HepG2 (cell line): ENCODE measurements around the gene STK10. TPM values are rescaled to one million over a fixed set of nuclear protein-coding genes. Genes with fewer than 3 reads are reported as not detected.

ENCODE experiments used
- AKAP8 ChIP-seq: sonication (generic); formaldehyde crosslinking; IDR thresholded peaks from 2 replicates; pipeline ENCODE4 v1.5.1; 2020; ENCODE audit warnings: mild to moderate bottlenecking, missing genetic modification reagents
- CEBPG ChIP-seq: IDR thresholded peaks from 2 replicates; pipeline ENCODE4 v1.6.1; 2016
- CHD2 ChIP-seq: IDR thresholded peaks from 2 replicates; pipeline ENCODE4 v1.6.1; 2011; ENCODE audit warnings: low read depth, low read length, improper control_type of control experiment
- EED ChIP-seq: sonication (generic); formaldehyde crosslinking; IDR thresholded peaks from 2 replicates; pipeline ENCODE4 v1.5.0; 2020; ENCODE audit warnings: mild to moderate bottlenecking, missing genetic modification reagents
- ESRRA ChIP-seq: sonication (generic); formaldehyde crosslinking; IDR thresholded peaks from 2 replicates; pipeline ENCODE4 v1.5.1; 2020; ENCODE audit warnings: mild to moderate bottlenecking, low read depth, missing genetic modification reagents
- HCFC1 ChIP-seq: fragments of 150-350 bp; IDR thresholded peaks from 2 replicates; pipeline ENCODE4 v1.6.1; 2014; ENCODE audit warnings: low read depth, low read length
- MAFG ChIP-seq: sonication (generic); formaldehyde crosslinking; IDR thresholded peaks from 2 replicates; pipeline ENCODE4 v1.5.1; 2020; ENCODE audit warnings: mild to moderate bottlenecking, missing genetic modification reagents
- MBD4 ChIP-seq: IDR thresholded peaks from 2 replicates; pipeline ENCODE4 v1.6.1; 2012; ENCODE audit warnings: low read length, inconsistent platforms, borderline replicate concordance
- MED13 ChIP-seq: sonication (generic); formaldehyde crosslinking; IDR thresholded peaks from 2 replicates; pipeline ENCODE4 v1.5.0; 2020; ENCODE audit warnings: missing genetic modification reagents
- NRL ChIP-seq: sonication (generic); formaldehyde crosslinking; IDR thresholded peaks from 2 replicates; pipeline ENCODE4 v1.5.0; 2020; ENCODE audit warnings: missing genetic modification reagents, mild to moderate bottlenecking, moderate library complexity, borderline replicate concordance
- REL ChIP-seq: sonication (generic); formaldehyde crosslinking; conservative IDR thresholded peaks from 2 replicates; pipeline ENCODE4 v1.8.0; 2022; ENCODE audit warnings: mild to moderate bottlenecking, missing genetic modification reagents, moderate library complexity
- XBP1 ChIP-seq: sonication (generic); formaldehyde crosslinking; IDR thresholded peaks from 2 replicates; pipeline ENCODE4 v1.5.0; 2020; ENCODE audit warnings: missing genetic modification reagents
- XRCC5 ChIP-seq: fragments of 200-400 bp; formaldehyde crosslinking; optimal IDR thresholded peaks from 2 replicates; pipeline ENCODE3; 2017; ENCODE audit warnings: mild to moderate bottlenecking, low read length
- ZNF143 ChIP-seq: sonication (generic); formaldehyde crosslinking; IDR thresholded peaks from 2 replicates; pipeline ENCODE4 v1.4.0; 2020; ENCODE audit warnings: missing genetic modification reagents
- ZNF230 ChIP-seq: sonication (generic); formaldehyde crosslinking; IDR thresholded peaks from 2 replicates; pipeline ENCODE4 v1.4.0; 2020; ENCODE audit warnings: mild to moderate bottlenecking, missing genetic modification reagents
- ZNF326 ChIP-seq: sonication (generic); formaldehyde crosslinking; IDR thresholded peaks from 2 replicates; pipeline ENCODE4 v1.4.0; 2020; ENCODE audit warnings: missing genetic modification reagents, borderline replicate concordance
- ZNF777 ChIP-seq: sonication (generic); formaldehyde crosslinking; IDR thresholded peaks from 2 replicates; pipeline ENCODE4 v1.4.0; 2020; ENCODE audit warnings: missing genetic modification reagents
- ZNF879 ChIP-seq: sonication (generic); formaldehyde crosslinking; IDR thresholded peaks from 2 replicates; pipeline ENCODE4 v1.8.1; 2023; ENCODE audit warnings: missing genetic modification reagents
- polyA plus RNA-seq, 8 experiments: library from polyadenylated mRNA; depleted of rRNA in 3 of 8; stranded (reverse) in 7 of 8; unstranded in 1 of 8; fragments of >200 nt; fragmentation: Illumina TruSeq in 4 of 8; extraction: Trizol in 4 of 8; gene quantifications; 2 replicates each; pipeline versions ENCODE4 v1.2.1 to v1.2.3, GENCODE V29; 2011 to 2016; ENCODE audit warnings: low read depth in 4 of 8, missing spikeins in 1 of 8, mixed read lengths in 1 of 8; ENCODE audit not compliant: insufficient read depth in 1 of 8
- total RNA-seq, 5 experiments: library from RNA; depleted of rRNA; stranded (reverse); fragments of >200 nt; fragmentation: Illumina TruSeq; extraction: Trizol; gene quantifications; 2 replicates each; pipeline ENCODE4 v1.2.3, GENCODE V29; 2016; ENCODE audit warnings: low read depth in 1 of 5
- TF ChIP-seq, protein P1 (sequence below): IDR thresholded peaks from 2 replicates; pipeline ENCODE4 v1.6.1; 2016
- TF ChIP-seq, protein P2 (sequence below): sonication (generic); formaldehyde crosslinking; IDR thresholded peaks from 2 replicates; pipeline ENCODE4 v1.4.0; 2020; ENCODE audit warnings: missing genetic modification reagents, borderline replicate concordance
- TF ChIP-seq, protein P3 (sequence below): sonication (generic); formaldehyde crosslinking; IDR thresholded peaks from 2 replicates; pipeline ENCODE4 v1.9.0; 2022; ENCODE audit warnings: low read depth, missing genetic modification reagents
- TF ChIP-seq, protein P4 (sequence below): IDR thresholded peaks from 2 replicates; pipeline ENCODE4 v1.6.1; 2012; ENCODE audit warnings: low read depth, low read length, improper control_type of control experiment
- TF ChIP-seq, protein P5 (sequence below): sonication (generic); formaldehyde crosslinking; IDR thresholded peaks from 2 replicates; pipeline ENCODE4 v1.5.0; 2020; ENCODE audit warnings: missing genetic modification reagents

STK10 gene
- total and polyA plus RNA-seq, 2 of the 13 experiments (the other 11 are each of a cell fraction or from before 2014, with no cell fraction given), result 7.0 to 7.2 TPM

DNA sequence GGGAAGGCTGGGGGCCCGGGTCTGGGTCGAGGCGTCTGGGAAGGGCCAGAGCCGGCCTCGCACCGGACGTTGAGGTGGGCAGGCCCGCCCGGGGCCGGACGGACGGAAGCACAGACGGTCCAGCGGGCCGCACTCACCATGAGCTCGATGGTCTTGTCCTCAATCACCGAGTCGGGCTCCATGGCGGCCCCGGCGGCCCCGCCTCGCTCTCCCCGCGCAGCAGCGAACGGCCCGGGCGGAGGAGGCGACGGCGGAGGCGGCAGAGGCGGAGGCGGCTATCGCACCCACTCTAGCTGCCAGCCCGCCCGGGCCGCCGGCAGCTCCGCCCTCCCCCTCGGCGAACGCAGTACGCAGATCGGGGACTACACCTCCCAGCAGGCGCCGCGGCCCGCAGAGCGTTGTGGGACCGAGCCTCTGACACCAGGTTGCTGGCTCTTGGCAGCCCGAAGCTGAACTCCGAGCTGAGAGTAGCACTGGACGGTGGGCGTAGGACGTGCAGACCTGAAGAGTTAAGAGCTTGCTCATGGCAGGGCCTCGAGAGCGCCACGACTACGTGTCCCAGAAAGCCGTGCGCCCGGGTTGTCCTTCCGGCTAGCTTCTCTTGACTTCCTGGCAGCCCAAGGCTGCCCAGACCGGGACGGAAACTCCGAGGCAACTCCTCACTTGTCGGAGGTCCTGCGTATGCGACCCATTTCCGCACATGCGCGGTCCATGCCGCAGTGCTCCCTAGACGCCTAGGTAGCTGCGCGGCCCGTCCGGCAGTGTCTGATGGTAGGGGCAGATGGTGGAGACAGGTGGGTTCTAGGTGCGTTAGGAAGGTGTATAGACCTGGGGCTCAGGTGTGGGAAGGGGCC lies 181.5 kb downstream of the STK10 start, which contains the start of gene FBXW11 (continued):
- TF ChIP-seq, protein P1, sequence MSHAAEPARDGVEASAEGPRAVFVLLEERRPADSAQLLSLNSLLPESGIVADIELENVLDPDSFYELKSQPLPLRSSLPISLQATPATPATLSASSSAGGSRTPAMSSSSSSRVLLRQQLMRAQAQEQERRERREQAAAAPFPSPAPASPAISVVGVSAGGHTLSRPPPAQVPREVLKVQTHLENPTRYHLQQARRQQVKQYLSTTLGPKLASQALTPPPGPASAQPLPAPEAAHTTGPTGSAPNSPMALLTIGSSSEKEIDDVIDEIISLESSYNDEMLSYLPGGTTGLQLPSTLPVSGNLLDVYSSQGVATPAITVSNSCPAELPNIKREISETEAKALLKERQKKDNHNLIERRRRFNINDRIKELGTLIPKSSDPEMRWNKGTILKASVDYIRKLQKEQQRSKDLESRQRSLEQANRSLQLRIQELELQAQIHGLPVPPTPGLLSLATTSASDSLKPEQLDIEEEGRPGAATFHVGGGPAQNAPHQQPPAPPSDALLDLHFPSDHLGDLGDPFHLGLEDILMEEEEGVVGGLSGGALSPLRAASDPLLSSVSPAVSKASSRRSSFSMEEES (CRISPR knock-in tag), result no peak
- no peak for TF ChIP-seq MAFG (CRISPR knock-in tag)
- TF ChIP-seq ZNF230 (CRISPR knock-in tag), result no peak
- 0 out of 2 replicates have a peak, but pooled peaks have one; percentile 65 for TF ChIP-seq REL (CRISPR knock-in tag)
- TF ChIP-seq MED13 (CRISPR knock-in tag), result peak; percentile 80; the same call in 1 of the 2 replicates
- TF ChIP-seq AKAP8 (CRISPR knock-in tag), result no peak
- TF ChIP-seq ZNF326 (CRISPR knock-in tag), result 0 out of 2 replicates have a peak, but pooled peaks have one; percentile 55
- TF ChIP-seq, protein P2, sequence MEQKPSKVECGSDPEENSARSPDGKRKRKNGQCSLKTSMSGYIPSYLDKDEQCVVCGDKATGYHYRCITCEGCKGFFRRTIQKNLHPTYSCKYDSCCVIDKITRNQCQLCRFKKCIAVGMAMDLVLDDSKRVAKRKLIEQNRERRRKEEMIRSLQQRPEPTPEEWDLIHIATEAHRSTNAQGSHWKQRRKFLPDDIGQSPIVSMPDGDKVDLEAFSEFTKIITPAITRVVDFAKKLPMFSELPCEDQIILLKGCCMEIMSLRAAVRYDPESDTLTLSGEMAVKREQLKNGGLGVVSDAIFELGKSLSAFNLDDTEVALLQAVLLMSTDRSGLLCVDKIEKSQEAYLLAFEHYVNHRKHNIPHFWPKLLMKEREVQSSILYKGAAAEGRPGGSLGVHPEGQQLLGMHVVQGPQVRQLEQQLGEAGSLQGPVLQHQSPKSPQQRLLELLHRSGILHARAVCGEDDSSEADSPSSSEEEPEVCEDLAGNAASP (CRISPR knock-in tag), result no peak
- no peak; the same call in 1 of the 2 replicates for TF ChIP-seq NRL (CRISPR knock-in tag)
- peak; percentile 52 for TF ChIP-seq XRCC5
- TF ChIP-seq, protein P3, sequence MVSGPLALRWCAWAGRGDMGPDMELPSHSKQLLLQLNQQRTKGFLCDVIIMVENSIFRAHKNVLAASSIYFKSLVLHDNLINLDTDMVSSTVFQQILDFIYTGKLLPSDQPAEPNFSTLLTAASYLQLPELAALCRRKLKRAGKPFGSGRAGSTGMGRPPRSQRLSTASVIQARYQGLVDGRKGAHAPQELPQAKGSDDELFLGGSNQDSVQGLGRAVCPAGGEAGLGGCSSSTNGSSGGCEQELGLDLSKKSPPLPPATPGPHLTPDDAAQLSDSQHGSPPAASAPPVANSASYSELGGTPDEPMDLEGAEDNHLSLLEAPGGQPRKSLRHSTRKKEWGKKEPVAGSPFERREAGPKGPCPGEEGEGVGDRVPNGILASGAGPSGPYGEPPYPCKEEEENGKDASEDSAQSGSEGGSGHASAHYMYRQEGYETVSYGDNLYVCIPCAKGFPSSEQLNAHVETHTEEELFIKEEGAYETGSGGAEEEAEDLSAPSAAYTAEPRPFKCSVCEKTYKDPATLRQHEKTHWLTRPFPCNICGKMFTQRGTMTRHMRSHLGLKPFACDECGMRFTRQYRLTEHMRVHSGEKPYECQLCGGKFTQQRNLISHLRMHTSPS (CRISPR knock-in tag), result no peak
- no peak; the same call in 1 of the 2 replicates for TF ChIP-seq CHD2
- peak; percentile 96 for TF ChIP-seq ZNF143
- TF ChIP-seq, protein P4, sequence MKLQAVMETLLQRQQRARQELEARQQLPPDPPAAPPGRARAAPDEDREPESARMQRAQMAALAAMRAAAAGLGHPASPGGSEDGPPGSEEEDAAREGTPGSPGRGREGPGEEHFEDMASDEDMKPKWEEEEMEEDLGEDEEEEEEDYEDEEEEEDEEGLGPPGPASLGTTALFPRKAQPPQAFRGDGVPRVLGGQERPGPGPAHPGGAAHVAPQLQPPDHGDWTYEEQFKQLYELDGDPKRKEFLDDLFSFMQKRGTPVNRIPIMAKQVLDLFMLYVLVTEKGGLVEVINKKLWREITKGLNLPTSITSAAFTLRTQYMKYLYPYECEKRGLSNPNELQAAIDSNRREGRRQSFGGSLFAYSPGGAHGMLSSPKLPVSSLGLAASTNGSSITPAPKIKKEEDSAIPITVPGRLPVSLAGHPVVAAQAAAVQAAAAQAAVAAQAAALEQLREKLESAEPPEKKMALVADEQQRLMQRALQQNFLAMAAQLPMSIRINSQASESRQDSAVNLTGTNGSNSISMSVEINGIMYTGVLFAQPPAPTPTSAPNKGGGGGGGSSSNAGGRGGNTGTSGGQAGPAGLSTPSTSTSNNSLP, result no peak
- TF ChIP-seq CEBPG, result no peak
- peak; percentile 98 for TF ChIP-seq ZNF777
- no peak; the same call in 1 of the 2 replicates for TF ChIP-seq EED (CRISPR knock-in tag)
- peak; percentile 57; the same call in 1 of the 2 replicates for TF ChIP-seq ESRRA
- TF ChIP-seq, protein P5, sequence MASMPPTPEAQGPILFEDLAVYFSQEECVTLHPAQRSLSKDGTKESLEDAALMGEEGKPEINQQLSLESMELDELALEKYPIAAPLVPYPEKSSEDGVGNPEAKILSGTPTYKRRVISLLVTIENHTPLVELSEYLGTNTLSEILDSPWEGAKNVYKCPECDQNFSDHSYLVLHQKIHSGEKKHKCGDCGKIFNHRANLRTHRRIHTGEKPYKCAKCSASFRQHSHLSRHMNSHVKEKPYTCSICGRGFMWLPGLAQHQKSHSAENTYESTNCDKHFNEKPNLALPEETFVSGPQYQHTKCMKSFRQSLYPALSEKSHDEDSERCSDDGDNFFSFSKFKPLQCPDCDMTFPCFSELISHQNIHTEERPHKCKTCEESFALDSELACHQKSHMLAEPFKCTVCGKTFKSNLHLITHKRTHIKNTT (CRISPR knock-in tag), result peak; percentile 42; the same call in 1 of the 2 replicates
- TF ChIP-seq MBD4, result no peak
- peak; percentile 87 for TF ChIP-seq HCFC1
- no peak for TF ChIP-seq ZNF879
- no peak for TF ChIP-seq XBP1 (CRISPR knock-in tag)
